GM21529 (cell line): Measurements from ENCODE around the gene RASGRF2.
"Not testable (repeated sequence)": the region's sequence is repeated elsewhere in the genome, so short reads cannot be mapped to it uniquely, and the experiment has no call there.

Source experiments
- ATAC-seq: cut with Tn5 transposase; IDR thresholded peaks from one replicate; pipeline ENCODE4 v1.9.1; 2021; ENCODE audit not compliant: unreplicated experiment

RASGRF2 gene

DNA sequence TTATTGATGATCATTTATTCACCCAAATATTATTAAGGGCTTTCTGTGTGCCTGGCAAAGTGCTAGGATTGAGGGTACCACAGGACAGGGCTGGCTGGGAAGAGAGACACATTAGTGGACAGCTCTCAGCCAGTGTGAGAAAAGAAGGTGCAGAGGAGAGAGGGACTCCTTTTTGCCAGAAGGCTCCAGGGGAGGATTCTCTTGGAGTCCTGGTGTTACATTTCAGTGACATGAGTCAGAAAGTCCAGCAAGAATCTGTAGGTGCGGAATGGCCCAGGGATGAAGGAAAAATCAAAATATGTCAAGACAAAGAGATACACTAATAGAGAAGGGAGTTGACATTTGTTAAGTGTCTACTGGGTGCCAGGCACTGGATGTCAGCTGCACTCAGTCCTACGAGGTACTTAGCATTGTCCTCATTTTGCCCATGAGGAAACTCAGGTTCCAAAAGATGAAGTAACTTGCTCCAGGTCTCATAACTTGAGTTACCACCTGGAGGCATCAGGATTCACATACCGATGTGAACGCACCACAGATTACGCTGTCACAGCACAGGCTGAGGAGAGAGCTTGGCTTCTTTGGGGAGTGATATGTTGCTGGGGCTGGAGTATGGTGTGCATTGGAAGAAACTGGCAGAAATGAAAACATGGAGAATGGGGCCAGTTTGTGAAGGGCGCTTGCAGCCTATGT, 60.5 kb downstream of the RASGRF2 start:
- no peak for ATAC-seq

DNA sequence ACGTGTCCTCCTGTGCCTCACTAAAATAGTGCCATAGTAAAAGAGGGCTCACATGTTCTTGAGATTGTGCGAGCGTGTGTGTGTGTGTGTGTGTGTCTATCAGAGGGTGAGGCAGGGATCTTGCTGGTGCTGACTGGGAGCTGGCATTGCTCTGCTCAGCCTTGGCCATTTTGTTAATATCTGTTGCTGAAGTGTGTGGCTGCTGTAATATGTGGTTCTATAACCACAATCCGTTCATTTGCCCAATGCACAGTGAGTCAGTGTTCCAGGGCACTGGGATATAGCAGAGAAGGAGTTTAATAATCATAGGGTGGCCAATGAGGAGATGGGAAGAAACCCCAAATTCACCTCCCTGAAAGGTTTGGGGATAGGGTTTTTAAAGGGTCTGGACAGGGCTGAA, 61.3 kb downstream of the RASGRF2 start:
- no peak for ATAC-seq

DNA sequence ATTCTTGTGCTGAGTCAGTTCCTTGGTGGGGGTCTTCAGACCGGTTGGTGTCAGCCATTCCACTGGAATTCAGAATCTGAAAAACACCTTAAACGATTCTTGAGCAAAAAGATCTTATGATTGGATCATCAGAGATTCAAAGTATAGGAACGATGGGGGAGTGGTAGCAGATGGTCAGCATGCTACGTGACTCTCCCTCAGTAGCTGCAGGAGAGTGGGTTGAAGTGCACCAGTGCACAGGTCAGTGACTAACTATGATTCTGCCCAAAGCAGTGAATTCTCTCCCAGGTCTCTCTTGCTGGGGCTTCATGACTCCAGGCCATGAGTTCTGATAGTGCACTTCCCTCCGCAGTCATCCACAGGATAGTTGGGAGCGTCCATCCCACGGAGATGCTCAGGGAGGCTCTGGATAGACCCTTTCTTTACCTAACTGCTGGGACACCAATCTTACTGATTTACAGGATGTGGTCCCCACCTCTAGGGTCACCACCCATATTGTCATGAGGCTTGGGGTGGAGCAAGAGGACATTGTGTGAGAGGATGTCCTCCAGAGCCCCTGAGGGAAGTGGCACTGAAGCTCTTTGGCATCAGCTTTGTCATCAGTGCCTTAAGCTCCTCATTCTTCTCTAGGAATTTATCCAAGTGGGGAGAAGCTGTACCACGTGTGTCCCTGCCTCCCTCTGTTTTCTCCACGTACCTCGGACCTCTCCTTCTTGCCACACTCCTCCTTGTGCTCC, 62.0 kb downstream of the RASGRF2 start:
- no peak for ATAC-seq

DNA sequence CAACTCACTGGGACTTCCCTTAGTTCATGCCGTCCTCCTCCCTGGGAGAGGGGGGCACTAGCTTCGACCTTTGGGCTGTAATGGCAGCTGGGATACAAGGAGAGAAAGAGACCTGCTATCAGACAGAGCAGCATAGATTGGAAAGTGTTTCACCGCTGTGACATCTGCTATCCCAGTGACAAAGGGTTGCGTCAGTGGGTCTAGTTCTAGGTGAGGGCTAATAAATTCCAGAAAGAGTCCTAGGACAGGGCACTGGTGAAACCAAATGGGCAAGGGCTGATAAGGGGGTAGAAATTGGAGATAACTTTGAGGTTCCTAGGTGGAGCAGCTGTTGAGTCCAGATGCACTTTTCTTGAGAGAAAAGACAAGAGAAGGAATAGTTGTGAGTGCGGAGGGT, 62.5 kb downstream of the RASGRF2 start:
- no peak for ATAC-seq

DNA sequence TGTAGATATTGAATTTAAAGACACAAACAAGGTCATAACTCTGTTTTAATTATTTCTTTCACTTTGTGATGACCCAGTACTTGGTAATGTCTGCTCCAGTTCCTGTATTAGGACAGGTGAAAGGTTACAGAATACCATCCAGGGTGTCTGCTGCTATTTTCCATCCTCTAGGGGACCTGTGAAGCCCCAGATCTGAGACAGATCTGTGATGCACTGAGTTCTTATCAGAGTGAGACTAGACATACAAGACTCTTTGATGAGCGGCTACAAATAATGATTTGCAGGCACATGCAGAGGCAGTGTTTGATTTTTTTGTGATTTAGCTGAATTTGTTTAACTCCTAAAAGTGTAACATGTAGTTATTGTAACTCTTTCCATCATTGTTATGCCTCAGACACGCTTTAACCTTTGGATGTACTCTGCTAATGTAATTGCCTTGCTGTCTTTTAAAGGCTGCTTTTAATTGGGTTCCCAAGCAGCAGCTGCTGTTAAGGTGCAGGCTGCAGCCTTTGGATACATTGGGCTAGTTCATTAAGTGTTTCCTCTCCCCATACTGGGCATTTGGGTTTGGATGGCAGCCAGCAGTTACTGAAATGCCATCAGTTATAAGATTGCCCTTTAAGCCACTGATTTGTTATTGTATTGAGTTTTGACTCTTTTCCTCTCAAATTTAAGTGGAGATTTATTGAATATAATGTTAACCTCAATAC, 63.3 kb downstream of the RASGRF2 start:
- no peak for ATAC-seq

DNA sequence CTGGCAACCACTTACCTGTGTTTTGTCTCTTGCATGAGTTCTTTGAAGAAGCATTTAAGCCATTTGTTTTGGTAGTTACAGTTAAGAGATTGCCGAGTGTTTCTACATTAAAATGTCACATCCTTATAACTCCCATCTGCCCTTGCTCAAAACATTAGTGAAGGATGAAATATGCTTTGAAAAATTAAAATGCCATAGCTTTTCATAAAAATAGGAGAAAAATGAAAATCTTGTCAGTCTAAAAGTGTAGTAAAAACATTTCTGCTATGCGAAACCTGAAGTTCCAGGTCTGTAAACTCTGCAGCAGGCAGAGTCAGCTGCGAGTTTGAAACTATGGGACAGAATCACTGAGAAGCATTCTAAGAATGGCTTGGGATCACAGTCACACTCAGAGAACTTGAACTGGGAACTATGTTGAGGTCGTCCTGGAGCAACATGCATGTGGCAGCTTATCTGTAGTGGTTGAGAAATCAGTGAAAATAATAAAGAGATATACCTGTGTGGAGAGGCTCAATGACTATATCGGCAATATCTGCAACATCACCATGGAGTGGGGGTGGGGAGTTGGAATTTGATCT, 67.4 kb downstream of the RASGRF2 start:
- no peak for ATAC-seq

DNA sequence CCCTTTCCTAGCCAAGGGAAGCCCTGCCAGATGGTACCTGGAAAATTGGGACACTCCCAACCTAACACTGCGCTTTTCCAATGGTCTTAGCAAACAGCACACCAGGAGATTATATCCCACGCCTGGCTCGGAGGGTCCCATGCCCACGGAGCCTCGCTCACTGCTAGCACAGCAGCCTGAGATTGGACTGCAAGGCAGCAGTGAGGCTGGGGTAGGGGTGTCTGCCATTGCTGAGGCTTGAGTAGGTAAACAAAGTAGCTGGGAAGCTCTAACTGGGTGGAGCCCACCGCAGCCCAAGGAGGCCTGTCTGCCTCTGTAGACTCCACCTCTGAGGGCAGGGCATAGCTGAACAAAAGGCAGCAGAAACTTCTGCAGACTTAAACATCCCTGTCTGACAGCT, 68.7 kb downstream of the RASGRF2 start:
- not testable (repeated sequence) for ATAC-seq

DNA sequence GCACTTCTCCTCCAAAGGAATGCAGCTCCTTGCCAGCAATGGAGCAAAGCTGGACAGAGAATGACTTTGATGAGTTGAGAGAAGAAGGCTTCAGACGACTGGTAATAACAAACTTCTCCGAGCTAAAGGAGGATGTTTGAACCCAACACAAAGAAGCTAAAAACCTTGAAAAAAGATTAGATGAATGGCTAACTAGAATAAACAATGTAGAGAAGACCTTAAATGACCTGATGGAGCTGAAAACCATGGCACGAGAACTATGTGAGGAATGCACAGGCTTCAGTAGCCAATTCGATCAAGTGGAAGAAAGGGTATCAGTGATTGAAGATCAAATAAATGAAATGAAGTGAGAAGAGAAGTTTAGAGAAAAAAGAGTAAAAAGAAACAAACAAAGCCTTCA, 69.6 kb downstream of the RASGRF2 start:
- ATAC-seq = not testable (repeated sequence)

DNA sequence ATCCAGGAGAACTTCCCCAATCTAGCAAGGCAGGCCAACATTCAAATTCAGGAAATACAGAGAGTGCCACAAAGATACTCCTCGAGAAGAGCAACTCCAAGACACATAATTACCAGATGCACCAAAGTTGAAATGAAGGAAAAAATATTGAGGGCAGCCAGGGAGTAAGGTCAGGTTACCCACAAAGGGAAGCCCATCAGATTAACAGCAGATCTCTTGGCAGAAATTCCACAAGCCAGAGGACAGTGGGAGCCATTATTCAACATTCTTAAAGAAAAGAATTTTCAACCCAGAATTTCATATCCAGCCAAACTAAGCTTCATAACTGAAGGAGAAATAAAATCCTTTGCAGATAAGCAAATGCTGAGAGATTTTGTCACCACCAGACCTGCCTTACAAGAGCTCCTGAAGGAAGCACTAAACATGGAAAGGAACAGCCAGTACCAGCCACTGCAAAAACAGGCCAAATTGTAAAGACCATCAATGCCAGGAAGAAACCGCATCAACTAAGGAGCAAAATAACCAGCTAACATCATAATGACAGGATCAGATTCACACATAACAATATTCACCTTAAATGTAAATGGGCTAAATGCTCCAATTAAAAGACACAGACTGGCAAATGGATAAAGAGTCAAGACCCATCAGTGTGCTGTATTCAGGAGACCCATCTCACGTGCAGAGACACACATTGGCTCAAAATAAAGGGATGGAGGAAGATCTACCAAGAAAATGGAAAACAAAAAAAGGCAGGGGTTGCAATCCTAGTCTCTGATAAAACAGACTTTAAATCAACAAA, 70.3 kb downstream of the RASGRF2 start:
- ATAC-seq = not testable (repeated sequence)

DNA sequence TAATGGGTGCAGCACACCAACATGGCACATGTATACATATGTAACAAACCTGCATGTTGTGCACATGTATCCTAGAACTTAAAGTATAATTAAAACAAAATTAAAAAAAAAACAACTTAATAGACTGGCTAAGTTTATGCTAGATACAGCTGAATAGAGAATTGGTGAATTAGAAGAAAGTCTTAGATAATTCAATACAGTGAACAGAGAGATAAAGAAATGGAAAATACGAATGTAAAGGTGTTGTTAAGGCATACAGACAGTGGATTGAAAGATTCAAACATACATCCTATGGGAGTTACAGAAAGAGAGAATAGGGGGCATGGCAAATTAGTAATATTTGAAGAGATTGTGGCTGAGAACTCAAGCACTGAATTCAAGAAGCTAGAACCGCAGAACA, 75.4 kb downstream of the RASGRF2 start:
- no peak for ATAC-seq

DNA sequence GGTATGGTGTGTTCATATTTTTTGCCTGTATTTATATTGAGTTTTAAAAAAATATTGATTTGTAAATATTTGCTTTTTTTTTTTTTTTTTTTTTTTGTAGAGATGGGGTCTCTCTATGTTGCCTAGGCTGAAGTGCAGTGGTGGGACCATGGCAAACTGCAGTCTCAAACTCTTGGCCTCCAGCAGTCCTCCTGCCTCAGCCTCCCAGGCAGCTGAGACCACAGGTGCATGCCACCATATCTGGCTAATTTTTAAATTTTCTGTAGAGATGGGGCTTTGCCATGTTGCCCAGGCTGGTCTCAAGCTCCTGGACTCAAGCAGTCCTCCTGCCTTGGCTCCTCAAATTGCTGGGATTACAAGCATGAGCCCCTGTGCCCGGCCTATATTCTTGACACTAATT, 78.3 kb downstream of the RASGRF2 start:
- ATAC-seq = no peak

DNA sequence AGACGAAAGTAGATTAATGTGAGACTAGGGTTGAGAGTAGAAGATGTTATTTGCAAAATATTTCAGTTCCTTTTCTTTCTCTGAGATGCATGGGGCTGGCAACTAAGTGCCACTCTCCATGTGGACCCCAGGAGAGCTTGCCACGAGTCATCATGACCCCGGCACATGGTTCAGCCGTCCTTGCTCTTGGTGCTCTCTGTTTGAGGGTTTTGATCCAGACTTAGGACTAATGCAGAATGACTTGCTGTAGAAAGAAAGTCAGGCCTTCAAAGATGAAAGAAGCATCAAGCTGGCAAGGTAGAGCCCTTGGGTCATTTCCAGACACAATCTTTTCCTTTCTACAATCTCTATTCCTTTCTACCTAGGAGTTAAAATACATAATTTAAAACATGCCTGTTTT, 84.7 kb downstream of the RASGRF2 start:
- no peak for ATAC-seq

DNA sequence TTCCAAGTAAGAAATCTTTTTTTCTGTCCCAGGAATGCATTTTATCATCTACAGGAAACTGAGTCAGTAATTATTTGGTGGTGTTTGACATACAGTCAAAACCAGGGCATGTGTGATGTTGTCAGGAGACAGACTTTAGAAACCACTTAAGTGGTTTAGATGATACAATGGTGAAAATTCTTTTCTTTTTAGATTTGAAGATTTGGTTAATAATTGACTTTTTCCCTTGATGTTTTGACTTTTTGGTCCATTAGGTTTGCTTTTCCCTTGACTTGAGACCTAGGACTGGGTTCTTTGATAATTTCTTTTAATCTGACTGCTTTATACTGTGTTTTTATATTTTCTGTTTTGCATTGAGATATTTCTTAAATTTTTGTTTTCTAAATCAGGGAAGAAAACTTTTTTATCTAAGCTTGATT, 85.2 kb downstream of the RASGRF2 start:
- ATAC-seq = no peak

DNA sequence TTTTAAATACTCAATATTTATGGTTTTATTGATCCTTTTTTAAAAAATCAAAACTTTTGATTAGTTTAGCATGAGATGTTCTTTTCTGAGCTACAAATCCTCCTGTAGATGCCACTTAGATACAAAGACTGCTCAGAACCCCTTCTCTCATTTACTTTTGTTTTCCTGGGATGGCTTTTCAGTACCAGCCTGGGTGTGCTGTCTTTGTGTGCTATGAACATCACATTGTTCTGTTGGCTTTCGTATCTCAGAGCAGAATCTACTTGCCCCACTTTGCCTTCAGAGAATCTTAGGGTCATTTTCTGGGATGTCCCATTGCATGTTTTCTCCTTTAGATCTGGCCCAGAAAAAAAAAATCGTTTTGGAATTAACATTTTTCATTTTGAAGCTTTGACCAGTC, 85.9 kb downstream of the RASGRF2 start:
- ATAC-seq = no peak

DNA sequence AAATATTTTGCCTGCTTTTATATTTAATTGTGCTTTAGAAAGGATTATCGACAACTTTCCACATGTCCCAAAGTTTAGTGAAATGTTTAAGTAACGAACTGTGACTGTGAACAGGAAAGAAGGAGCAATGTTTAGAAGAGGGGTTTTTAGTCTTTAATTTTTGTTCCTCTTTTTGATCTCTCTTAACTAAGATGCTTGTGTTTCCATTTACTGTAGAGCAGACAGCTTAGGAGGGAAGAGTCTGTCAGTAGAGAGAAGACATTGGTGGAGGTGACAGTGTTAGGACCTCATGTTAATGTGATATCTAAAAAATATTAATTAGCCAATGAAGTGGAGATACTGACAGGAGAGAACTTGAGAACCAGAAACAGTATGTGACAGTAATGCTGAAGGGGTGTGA, 92.2 kb downstream of the RASGRF2 start:
- no peak for ATAC-seq

DNA sequence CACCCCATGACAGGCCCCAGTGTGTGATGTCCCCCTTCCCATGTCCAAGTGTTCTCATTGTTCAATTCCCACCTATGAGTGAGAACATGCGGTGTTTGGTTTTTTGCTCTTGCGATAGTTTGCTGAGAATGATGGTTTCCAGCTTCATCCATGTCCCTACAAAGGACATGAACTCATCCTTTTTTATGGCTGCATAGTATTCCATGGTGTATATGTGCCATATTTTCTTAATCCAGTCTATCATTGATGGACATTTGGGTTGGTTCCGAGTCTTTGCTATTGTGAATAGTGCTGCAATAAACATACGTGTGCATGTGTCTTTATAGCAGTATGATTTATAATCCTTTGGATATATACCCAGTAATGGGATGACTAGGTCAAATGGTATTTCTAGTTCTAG, 93.1 kb downstream of the RASGRF2 start:
- not testable (repeated sequence) for ATAC-seq

DNA sequence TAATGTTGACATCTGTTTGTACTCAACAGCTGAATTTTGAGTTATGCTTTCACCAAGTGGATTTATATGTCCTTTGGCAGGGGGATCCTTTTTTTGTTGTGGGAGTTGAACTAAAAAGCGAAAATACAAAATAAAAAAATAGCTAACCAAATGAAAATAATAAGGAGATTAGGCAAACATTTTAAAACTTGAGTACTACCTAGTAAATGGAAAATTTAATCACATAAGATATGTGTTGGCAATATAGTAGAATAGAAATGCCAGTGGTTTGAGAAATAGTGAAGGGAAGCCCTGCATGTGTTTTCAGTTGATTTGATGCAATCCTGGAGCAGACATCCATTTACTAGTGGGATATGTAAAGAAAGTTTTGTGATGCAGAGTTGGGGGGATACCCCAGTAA, 98.0 kb downstream of the RASGRF2 start:
- ATAC-seq = no peak

DNA sequence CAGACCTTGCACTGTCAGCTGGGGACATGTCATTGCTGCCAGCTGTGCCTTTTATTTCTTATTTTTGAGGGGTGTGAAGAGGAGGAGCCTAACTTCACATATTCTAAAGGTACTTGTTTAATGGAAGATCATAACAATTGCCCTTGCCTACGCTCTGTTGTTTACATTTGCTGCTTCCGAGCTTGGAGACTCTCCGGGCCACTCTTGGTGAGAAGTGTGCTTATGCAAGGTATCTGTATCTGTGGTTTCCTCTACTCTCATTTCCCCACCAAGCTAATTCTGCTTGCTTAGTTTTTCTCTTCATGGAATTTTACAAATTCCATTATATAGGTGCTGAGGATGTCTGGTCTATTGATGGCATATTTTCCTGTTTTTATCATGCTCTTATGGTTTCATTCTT, 105.3 kb downstream of the RASGRF2 start:
- no peak for ATAC-seq

DNA sequence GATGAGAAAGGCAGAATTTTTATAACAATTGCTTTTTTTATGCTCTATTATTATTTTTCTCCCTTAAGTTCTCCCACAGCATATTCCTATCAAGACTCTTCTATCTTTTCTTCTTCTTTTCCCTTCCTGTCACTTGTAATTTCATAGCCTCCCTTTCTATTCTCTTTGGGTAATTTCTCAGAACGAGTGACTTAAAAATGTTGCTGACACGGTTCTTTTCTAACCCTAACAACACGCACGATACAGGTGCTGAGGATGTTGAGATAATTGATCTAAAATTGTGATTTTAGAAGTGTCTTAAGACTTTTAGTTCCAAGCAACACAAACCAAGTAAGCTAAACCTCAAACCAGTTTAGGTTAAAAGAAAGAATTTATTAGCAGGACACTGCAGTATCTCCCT, 105.9 kb downstream of the RASGRF2 start:
- no peak for ATAC-seq

DNA sequence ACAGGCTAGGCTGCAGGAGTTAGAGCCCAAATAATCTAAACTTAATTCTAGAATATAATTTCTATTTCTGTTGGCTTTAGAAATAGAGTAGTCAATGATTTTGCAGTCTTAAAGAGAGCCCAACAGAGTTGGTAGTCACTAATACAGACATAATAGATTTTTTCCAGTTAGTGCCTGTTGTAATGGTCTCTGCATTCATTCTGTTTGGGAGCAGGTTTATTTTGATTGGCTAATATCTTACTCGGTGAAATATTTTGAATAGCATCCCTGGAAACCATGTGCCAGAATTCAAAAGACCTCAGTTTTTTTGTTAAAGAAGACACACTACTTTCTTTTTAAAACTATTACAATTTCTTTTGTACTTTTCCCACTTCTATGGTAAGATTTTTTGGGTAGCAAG, 107.2 kb downstream of the RASGRF2 start:
- no peak for ATAC-seq

DNA sequence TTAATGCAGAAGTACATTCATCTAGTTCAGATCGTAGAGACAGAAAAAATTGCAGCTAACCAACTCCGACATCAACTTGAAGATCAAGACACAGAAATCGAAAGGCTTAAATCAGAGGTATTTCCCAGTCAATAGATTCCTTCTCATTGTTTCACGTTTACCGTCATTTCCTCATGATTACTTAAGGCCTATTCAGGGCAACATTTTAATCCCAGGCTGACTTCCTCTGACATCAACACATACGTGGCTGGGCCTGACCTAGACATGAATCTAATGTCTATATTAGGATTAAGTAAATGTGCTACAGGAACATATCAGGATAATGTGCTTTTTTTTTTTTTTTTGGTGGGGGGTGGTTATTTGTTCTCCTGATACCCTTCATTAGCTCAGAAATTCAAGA, 107.9 kb downstream of the RASGRF2 start:
- ATAC-seq = no peak
